ENCODE data around the gene CYP27B1. TPM values are rescaled to one million over a fixed set of nuclear protein-coding genes. Genes with fewer than 3 reads are reported as not detected.

The CYP27B1 gene
- total and polyA plus RNA-seq, 4 donors = 0.05 to 1.6 (median 0.17) TPM

GRCh38 chr12:57741413-57741789, 25.5 kb downstream of the CYP27B1 start:
- WGBS = 71% methylated on average over 1 of the region's 1 CpG
- peaks cover 0 to 9% (median 4%) of the 10 kb centered on the region in 4 donors for H3K27me3 ChIP-seq (ENCODE audit: control insufficient read depth in 4 of 4, insufficient read depth in 4 of 4, low read length in 3 of 4)
- TF ChIP-seq RXRA (IDR thresholded peaks at IDR 0.05) = peak; percentile 20 to 48
- TF ChIP-seq HNF4G (IDR thresholded peaks at IDR 0.05) = no peak
- peak; percentile 54 for TF ChIP-seq NR2F2 (IDR thresholded peaks at IDR 0.05)
- TF ChIP-seq RAD21 (IDR thresholded peaks at IDR 0.05) = no peak
- TF ChIP-seq, protein P1, sequence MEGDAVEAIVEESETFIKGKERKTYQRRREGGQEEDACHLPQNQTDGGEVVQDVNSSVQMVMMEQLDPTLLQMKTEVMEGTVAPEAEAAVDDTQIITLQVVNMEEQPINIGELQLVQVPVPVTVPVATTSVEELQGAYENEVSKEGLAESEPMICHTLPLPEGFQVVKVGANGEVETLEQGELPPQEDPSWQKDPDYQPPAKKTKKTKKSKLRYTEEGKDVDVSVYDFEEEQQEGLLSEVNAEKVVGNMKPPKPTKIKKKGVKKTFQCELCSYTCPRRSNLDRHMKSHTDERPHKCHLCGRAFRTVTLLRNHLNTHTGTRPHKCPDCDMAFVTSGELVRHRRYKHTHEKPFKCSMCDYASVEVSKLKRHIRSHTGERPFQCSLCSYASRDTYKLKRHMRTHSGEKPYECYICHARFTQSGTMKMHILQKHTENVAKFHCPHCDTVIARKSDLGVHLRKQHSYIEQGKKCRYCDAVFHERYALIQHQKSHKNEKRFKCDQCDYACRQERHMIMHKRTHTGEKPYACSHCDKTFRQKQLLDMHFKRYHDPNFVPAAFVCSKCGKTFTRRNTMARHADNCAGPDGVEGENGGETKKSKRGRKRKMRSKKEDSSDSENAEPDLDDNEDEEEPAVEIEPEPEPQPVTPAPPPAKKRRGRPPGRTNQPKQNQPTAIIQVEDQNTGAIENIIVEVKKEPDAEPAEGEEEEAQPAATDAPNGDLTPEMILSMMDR (IDR thresholded peaks at IDR 0.05; ENCODE audit: low read depth, low read length, missing input control) = no peak

DNA sequence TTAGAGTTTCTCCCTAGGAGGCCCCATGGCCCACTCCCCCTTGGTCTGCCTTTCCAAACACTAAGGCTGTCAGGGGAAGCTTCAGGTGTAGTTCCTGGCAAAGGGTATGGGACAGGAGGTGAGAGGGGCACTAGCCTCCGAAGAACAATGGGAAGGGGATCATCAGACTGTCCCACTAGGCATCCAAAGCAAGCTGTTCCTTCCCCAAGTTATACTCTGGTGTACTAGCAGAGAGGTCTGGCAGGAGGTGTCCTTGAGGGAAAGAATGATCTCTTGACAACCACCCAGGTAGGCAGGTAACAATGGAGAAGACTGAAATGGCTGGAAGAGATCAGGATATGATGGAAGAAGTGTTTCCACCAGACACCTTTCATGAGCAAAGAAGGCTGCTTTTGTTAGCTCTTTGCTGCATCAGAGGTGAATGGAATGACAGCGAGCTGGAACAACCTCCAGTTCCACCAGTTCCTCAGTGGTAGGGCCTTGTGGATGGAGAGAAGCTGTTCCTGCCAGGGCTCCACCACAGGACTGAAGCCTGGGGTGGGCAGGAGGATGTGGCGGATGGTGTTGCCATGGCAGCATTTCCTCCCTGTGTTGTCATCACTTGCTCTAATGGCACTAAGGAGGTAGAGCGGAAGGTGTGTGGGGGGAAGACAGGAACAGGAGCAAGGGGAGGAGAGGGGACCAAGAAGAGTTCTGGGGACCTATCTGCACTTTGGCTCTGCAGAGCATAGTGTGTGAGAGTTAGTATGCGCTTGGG, 26.0 kb downstream of the CYP27B1 start:
- no peak overlapping the region for H3K27ac ChIP-seq (ENCODE audit: low read depth in 1 of 2, low read length in 2 of 2)
- H3K36me3 ChIP-seq (ENCODE audit: control insufficient read depth in 4 of 4, insufficient read depth in 3 of 4, low read depth in 1 of 4, low read length in 3 of 4) = no peaks in the 10 kb centered on the region
- H3K4me3 ChIP-seq (ENCODE audit: low read depth in 1 of 3, low read length in 3 of 3) = no peak overlapping the region
- WGBS = 72% methylated on average over 5 of the region's 5 CpGs
- H3K27me3 ChIP-seq (ENCODE audit: control insufficient read depth in 4 of 4, insufficient read depth in 4 of 4, low read length in 3 of 4) = peaks cover 0 to 10% (median 4%) of the 10 kb centered on the region in 4 donors
- TF ChIP-seq RXRA (IDR thresholded peaks at IDR 0.05) (no peak), HNF4G (IDR thresholded peaks at IDR 0.05) (no peak), FOXA1 (IDR thresholded peaks at IDR 0.05) (no peak), FOXA2 (IDR thresholded peaks at IDR 0.05) (no peak), ATF3 (IDR thresholded peaks at IDR 0.05) (no peak), NR2F2 (IDR thresholded peaks at IDR 0.05) (no peak), YY1 (IDR thresholded peaks at IDR 0.05) (no peak), HNF4A (conservative IDR thresholded peaks at IDR 0.05) (no peak)
- TF ChIP-seq, protein P2, sequence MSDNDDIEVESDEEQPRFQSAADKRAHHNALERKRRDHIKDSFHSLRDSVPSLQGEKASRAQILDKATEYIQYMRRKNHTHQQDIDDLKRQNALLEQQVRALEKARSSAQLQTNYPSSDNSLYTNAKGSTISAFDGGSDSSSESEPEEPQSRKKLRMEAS (IDR thresholded peaks at IDR 0.05) = no peak
- no peak overlapping the region for H3K9ac ChIP-seq (ENCODE audit: low read depth in 1 of 2, low read length in 2 of 2)
- H3K9me3 ChIP-seq (ENCODE audit: control insufficient read depth in 4 of 4, low read length in 3 of 4) = no peaks in the 10 kb centered on the region
- peaks cover 3 to 32% (median 20%) of the 10 kb centered on the region in 4 donors for H3K4me1 ChIP-seq (ENCODE audit: control insufficient read depth in 4 of 4, insufficient read depth in 4 of 4, low read length in 3 of 4)
- no peak for DNase-seq (ENCODE audit: low spot score)

More at GRCh38 chr12:57741413-57741789, 25.5 kb downstream of the CYP27B1 start:
- Histone ChIP-seq H3K27ac (ENCODE audit: low read depth in 1 of 2, low read length in 2 of 2) (peak overlapping the region in 1 of 2 donors; percentile 7), H3K4me3 (ENCODE audit: low read depth in 1 of 3, low read length in 3 of 3) (no peak overlapping the region), H3K9me3 (ENCODE audit: control insufficient read depth in 4 of 4, low read length in 3 of 4) (no peaks in the 10 kb centered on the region), H3K4me1 (ENCODE audit: control insufficient read depth in 4 of 4, insufficient read depth in 4 of 4, low read length in 3 of 4) (peaks cover 3 to 30% (median 20%) of the 10 kb centered on the region in 4 donors), H3K9ac (ENCODE audit: low read depth in 1 of 2, low read length in 2 of 2) (no peak overlapping the region), H3K36me3 (ENCODE audit: control insufficient read depth in 4 of 4, insufficient read depth in 3 of 4, low read depth in 1 of 4, low read length in 3 of 4) (peaks cover 0 to under 1% (median 0%) of the 10 kb centered on the region in 4 donors)
- no peak for DNase-seq (ENCODE audit: low spot score)

- WGBS = 52% methylated on average over 10 of the region's 10 CpGs
- Histone ChIP-seq H3K27me3 (ENCODE audit: control insufficient read depth in 4 of 4, insufficient read depth in 4 of 4, low read length in 3 of 4) (peaks cover 0 to 10% (median 4%) of the 10 kb centered on the region in 4 donors), H3K9me3 (ENCODE audit: control insufficient read depth in 4 of 4, low read length in 3 of 4) (no peaks in the 10 kb centered on the region), H3K4me1 (ENCODE audit: control insufficient read depth in 4 of 4, insufficient read depth in 4 of 4, low read length in 3 of 4) (peaks cover 2 to 26% (median 15%) of the 10 kb centered on the region in 4 donors), H3K36me3 (ENCODE audit: control insufficient read depth in 4 of 4, insufficient read depth in 3 of 4, low read depth in 1 of 4, low read length in 3 of 4) (no peaks in the 10 kb centered on the region), H3K27ac (ENCODE audit: low read depth in 1 of 2, low read length in 2 of 2) (no peak overlapping the region), H3K9ac (ENCODE audit: low read depth in 1 of 2, low read length in 2 of 2) (no peak overlapping the region), H3K4me3 (ENCODE audit: low read depth in 1 of 3, low read length in 3 of 3) (no peak overlapping the region)
- no peak for DNase-seq (ENCODE audit: low spot score)
- TF ChIP-seq RXRA (IDR thresholded peaks at IDR 0.05) (no peak), HNF4A (conservative IDR thresholded peaks at IDR 0.05) (no peak), ATF3 (IDR thresholded peaks at IDR 0.05) (no peak), FOXA1 (IDR thresholded peaks at IDR 0.05) (no peak), FOXA2 (IDR thresholded peaks at IDR 0.05) (no peak), HNF4G (IDR thresholded peaks at IDR 0.05) (no peak), REST (IDR thresholded peaks at IDR 0.05) (no peak), NR2F2 (IDR thresholded peaks at IDR 0.05) (no peak), SP1 (IDR thresholded peaks at IDR 0.05) (no peak), GABPA (IDR thresholded peaks at IDR 0.05 in 1 of 2, conservative IDR thresholded peaks at IDR 0.05 in 1 of 2) (no peak), YY1 (IDR thresholded peaks at IDR 0.05) (no peak), EGR1 (IDR thresholded peaks at IDR 0.05; ENCODE audit: low read depth in 2 of 2) (no peak)
- TF ChIP-seq, protein P1 (IDR thresholded peaks at IDR 0.05; ENCODE audit: low read depth, low read length, missing input control) = no peak
- TF ChIP-seq, protein P2 (IDR thresholded peaks at IDR 0.05) = no peak
Measured at GRCh38 chr12:57739914-57740538, 26.9 kb downstream of the CYP27B1 start.

Data from liver (tissue), 9 donors.